Activated T-helper 1 cell treated with Interleukin-2 at 50 U/mL for 16 hours (primary cell): ENCODE data around the gene RC3H1.
"Not testable (repeated sequence)": the region's sequence is repeated elsewhere in the genome, so short reads cannot be mapped to it uniquely, and the experiment has no call there.

Source experiments
- DNase-seq: peaks from one replicate; pipeline ENCODE4 v3.0.0-alpha.2; 2020; ENCODE audit warnings: low read depth

Gene RC3H1, protein sequence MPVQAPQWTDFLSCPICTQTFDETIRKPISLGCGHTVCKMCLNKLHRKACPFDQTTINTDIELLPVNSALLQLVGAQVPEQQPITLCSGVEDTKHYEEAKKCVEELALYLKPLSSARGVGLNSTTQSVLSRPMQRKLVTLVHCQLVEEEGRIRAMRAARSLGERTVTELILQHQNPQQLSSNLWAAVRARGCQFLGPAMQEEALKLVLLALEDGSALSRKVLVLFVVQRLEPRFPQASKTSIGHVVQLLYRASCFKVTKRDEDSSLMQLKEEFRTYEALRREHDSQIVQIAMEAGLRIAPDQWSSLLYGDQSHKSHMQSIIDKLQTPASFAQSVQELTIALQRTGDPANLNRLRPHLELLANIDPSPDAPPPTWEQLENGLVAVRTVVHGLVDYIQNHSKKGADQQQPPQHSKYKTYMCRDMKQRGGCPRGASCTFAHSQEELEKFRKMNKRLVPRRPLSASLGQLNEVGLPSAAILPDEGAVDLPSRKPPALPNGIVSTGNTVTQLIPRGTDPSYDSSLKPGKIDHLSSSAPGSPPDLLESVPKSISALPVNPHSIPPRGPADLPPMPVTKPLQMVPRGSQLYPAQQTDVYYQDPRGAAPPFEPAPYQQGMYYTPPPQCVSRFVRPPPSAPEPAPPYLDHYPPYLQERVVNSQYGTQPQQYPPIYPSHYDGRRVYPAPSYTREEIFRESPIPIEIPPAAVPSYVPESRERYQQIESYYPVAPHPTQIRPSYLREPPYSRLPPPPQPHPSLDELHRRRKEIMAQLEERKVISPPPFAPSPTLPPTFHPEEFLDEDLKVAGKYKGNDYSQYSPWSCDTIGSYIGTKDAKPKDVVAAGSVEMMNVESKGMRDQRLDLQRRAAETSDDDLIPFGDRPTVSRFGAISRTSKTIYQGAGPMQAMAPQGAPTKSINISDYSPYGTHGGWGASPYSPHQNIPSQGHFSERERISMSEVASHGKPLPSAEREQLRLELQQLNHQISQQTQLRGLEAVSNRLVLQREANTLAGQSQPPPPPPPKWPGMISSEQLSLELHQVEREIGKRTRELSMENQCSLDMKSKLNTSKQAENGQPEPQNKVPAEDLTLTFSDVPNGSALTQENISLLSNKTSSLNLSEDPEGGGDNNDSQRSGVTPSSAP

DNA sequence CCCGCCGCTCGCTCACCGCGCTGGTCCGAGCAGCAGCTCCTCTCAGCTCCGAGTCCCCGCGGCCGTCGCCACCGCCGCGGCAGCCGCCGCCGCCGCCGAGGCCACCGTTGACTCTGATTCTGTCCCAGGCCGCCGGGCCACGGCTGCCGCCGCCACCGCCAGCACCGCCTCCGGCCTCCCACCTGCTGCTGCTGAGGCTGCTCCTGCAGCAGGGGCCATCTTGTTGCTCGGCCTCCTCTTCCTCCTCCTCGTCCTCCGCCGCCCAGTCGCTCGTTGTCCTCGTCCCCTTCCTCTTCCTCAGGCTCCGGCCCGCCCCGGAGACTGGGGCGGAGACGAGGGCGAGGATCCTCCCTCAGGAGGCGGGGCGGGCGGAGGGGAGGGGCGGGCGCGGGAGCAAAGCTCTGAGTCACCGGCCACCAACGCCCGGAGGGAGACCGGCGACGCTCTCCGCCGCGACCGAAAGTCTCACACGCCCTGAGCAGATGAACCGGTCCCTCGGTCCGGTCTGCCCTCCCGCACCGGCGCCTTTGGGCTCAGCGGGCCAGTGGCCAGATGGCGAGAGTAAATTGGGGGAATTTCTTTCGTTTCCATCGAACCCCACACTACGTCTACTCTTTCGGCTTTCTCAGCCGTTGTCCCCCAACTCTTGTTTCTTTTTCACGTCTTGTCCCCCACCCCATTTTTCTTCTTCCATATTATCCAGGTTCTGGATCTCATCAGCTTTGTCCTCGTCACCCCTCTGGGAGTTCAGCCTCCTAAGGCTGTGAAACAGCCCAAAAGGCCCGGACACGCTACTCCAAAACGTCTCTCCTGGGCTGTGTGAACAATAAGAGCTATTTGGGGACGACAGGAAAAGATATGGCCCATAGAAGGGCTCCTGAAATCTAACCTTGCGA is at the start of gene RC3H1:
Gene RC3H1 (minus strand): TSS at position 278 of the 896 bp plus-strand sequence. CDS start 29,372 bp downstream, outside the sequence.
- peak; percentile 85 for DNase-seq

DNA sequence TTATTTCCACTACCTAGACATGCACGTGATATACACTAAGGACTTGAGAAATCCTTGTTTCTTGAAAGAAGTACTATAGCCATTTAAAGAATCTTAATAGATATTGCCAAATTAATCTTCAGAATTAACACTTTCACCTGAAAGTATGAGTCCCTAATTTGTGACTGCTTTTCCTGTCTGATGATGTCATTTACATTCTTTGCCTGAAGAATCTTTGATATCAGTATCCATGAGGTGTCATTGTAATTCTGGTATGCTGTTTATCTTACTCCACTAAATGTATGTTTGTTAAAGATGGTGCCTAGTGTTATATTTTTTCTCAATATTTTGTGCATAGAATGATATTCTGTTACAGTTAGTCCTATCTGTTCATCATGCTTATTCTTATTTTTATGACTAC is 48.5 kb upstream of the RC3H1 start:
- DNase-seq: no peak

DNA sequence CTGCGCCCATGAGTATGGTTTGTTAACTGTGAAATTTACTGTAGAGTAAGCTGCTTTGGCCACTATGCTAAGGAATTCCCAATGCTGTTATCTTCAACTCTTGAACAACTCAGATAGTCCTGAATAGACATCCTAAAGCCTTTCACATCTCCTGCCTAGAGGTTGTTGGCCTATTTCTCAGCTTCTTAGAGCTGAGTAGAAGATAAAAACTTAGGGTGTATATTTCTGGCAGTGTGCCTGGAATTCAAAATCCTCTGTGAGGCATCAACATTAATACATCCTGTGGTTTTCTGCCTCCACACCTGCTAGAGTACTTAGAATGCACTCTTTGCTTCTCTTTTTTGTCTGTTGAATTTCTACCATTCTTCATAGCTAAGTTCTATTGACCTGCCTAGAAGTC is 45.8 kb upstream of the RC3H1 start:
- DNase-seq: no peak

DNA sequence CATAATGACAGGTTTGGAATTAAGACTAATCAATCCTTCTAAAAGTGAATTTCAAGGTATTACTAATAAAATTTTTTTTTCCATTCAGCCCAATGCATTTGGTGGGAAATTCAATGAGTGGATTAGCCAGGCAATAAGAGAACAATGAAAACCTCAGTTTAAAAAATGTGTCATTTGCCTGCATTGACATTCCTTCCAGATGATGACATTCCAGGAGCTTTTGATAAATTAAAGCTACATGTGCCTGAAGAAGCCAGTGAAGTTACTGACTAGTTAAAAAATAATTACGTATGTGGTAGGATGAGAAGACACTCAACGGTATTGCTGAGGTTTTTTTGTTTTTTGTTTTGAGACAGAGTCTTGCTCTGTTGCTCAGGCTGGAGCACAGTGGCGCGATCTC is 37.9 kb upstream of the RC3H1 start:
- DNase-seq: no peak

DNA sequence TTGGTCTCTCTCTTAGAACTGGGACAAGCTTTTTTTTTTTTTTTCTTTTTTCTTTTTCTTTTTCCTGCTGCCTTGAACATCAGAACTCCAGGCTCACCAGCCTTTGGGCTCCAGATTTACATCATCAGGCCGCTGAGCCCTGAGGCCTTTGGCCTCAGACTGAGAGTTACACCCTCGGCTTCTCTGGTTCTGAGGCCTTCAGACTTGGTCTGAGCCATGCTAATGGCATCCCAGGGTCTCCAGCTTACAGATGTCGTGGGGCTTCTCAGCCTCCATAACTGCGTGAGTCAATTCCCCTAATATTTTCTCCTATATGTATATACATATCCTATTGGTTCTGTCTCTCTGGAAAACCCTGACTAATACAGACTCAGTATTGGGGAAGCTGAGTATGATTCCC is 36.5 kb upstream of the RC3H1 start:
- no peak for DNase-seq

DNA sequence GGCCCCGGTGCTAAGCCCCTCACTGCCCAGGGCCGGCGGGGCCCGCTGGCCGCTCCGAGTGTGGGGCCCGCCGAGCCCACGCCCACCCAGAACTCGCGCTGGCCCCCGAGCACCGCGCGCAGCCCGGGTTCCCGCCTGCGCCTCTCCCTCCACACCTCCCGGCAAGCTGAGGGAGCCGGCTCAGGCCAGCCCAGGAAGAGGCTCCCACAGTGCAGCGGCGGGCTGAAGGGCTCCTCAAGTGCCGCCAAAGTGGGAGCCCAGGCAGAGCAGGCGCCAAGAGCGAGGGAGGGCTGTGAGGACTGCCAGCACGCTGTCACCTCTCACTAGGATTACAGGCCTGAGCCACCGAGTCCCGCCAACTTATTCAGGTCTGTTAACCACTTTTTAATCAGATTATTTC is 34.5 kb upstream of the RC3H1 start:
- DNase-seq: not testable (repeated sequence)

DNA sequence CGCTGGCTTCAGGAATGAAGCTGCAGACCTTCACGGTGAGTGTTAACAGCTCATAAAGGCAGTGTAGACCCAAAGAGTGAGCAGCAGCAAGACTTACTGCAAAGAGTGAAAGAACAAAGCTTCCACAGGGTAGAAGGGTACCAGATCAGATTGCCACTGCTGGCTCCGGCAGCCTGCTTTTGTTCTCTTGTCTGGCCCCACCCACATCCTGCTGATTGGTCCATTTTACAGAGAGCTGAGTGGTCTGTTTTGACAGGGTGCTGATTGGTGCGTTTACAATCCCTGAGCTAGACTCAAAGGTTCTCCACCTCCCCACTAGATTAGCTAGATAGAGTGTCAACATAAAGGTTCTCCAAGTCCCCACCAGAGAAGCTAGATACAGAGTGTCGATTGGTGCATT is 33.6 kb upstream of the RC3H1 start:
- DNase-seq: not testable (repeated sequence)

DNA sequence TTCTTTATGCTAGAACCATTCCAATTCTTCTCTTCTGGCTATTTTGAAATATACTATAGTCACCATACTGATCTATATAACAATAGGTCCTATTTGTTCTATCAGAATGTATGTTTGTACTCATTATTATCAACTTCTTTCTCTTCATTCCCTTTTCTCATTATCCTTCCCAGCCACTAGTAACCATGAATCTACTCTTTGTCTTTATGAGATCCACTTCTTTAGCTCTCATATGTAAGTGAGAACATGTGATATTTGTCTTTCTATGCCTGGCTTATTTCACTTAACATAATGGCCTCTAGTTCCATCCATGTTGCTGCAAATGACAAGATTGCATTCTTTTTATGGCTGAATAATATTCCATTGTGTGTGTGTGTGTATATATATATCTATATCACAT is 31.7 kb upstream of the RC3H1 start:
- no peak for DNase-seq

DNA sequence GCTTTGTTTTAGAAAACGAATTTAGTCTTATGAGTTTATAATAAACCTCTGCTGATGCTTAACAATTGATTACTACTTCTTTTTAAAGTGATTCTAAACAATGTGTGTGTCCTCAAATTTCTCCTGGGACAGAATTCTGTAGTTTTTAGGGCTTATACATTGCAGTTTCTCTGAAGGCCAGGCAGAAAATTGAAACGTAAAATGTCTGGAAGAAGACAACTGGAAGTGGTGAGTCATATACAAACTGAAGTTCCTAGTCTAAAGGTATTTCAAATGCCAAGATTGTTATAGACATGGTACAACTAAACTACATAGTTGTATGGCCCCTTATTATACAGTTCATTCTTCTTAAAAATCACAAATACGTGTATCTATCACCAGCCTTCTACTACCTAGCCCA is 30.5 kb upstream of the RC3H1 start:
- no peak for DNase-seq

DNA sequence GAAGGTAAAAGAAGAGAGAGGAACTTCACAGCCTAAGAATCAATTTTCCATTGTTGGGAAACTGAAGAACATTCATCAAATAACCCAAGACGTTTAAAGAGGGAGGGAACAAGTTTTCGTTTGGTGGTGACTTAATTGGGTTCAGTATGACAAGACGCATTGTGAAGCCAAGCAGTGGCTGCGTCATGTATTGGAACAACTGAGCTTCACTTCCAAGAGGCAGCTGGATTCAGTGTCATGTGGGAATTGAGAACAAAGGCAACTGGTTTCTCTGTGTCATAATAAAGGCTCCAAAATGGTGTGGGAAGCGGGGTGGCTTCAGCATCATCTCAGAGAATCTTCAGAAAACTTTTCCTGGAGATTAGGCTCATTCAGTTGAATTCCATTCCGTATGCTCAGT is 29.8 kb upstream of the RC3H1 start:
- no peak for DNase-seq

DNA sequence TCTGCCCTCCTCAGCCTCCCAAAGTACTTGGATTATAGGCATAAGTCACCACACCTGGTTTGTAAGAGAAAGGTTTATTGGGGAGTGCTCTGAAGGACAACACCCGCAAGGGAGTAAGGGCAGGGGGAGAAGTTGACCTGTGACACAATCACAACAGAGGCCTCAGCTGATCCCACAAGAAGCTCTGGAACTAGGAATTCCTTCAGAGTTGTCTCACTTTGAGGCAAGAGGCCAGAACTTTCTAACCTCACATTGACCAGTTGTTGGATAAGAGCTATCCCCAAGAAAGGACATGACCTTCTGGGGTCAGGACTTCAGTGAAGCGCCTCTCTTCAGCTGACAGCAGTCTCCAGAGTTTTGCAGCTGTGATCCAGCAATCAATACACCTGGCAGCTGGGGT is 27.4 kb upstream of the RC3H1 start:
- no peak for DNase-seq

DNA sequence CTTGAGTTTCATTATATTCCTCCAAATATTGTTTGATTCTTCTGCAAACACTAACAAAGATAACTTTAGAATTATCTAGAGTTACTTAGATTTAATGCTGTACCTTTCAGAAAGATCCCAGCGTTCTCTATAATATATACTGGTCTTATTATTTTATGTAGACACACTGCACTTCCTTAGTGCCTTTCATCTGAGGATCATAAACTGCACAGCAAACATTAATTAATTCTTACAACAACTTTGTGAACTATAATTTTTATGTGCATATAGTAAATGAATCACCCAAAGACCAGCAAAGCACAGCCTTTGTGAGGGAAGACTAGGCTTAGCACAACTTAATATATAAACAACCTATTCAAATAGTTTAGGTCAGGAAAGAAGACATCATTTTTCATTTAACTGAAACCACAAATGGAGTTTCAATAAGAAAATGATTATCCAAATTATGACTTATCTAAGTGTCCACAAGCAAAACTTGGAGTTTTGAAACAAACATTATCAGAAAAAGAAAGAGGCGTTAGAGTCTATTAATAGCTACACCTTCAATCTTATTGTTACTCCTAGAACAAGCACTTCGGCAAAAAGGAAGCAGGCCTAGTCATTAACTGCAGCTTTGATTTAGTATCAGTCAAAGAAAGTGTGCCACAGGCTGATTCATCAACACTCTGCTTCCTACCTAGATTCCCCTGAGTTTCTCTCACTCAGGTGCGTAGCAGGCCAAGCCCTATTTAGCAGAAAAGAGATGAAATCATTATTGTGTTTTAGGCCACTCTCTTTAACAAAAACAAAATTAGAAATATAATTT is 22.5 kb upstream of the RC3H1 start:
- no peak for DNase-seq

DNA sequence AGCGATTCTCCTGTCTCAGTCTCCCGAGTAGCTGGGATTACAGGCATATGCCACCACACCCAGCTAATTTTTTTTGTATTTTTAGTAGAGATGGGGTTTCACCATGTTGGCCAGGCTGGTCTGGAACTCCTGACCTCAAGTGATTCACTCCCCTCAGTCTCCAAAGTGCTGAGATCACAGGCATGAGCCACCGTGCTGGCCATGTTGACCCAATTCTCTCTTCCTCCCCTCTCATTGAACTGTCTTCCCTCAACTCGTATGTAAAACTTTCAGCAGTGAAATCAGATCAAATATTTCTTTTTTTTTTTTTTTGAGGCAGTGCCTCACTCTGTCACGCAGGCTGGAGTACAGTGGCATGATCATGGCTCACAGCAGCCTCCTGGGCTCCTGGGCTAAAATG is 20.4 kb upstream of the RC3H1 start:
- not testable (repeated sequence) for DNase-seq

DNA sequence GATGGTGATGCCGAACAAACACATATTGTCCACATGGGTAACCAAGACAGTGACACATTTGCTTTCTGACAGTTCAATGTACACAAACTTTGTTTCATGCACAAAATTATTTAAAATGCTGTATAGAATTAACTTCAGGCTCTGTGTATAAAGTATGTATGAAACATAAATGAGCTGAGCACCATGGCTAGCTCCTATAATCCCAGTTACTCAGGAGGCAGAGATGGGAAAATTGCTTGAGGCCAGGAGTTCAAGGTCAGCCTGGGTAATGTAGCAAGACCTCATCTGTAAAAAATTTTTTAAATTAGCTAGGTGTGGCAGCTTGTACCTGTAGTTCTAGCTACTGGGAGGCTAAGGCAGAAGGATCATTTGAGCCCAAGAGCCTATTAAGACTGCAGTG is 19.2 kb upstream of the RC3H1 start:
- DNase-seq: no peak

DNA sequence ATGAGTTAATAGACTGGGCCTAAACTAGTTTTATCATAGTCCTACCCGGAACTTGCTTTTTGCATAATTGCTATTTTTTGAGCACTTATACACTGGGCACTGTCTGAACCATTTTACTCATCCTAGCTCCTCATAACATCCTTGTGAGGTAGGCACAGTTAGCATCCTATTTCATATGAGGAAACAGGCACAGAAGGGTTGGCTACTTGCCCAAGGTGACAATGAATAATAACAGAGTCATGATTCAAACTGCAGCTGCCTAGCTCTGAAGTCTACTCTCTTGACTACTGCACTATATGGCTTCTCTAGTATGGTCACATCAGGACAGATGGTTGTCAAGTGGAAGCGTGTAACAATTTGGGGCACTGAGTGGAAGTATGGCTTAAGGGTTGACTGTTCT is 18.2 kb upstream of the RC3H1 start:
- DNase-seq: no peak

DNA sequence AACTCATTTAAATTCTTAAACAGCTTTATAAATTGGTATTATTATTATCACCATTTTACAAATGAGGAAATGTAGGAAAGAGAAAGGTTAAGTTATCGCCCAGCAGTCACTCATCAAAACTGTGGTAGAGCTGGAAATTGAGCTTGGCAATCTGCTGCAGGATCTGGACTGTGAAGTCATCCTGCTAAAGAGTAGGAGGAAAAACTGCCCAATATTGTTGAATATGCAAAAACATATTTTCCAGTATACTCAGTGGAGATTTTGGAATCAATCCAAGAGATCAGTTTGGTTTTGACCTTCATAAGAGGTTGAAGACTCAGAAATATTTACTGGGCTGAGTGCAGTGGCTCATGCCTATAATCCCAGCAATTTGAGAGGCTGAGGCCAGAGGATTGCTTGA is 16.9 kb upstream of the RC3H1 start:
- DNase-seq: no peak

DNA sequence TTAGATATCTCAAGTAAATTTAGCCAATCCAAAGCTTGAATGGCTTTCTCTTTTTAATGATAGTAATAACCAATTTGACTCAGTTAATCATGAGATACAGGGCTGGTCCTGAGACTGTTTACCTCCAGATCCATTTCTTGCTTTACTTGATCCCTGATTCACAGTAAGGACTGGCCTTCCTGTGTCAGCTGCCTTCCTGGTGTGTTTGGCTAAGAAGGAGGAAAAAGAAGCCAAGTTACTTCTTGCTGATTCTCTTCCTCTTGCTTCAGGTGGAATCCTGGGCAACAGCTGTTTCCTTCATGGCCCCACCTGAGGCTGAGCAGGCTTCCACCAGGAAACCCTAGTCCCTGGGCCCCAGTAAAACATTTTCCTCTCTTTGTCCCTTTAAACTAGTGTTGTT is 14.6 kb upstream of the RC3H1 start:
- DNase-seq: no peak

DNA sequence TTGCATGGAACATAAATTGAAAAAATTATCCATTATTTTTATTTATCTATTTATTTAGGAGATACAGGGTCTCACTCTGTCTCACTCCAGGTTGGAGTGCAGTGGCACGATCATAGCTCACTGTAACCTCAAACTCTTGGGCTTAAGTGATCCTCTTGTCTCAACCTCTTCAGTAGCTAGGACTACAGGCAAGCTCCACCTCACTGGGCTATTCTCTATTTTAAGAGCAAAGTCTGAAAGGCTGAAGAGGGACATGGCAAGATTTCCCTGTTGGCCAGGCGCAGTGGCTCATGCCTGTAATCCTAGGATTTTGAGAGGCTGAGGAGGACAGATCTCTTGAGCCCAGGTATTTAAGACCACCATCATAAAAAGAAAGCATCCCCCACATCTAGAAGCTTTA is 14.0 kb upstream of the RC3H1 start:
- DNase-seq: no peak

DNA sequence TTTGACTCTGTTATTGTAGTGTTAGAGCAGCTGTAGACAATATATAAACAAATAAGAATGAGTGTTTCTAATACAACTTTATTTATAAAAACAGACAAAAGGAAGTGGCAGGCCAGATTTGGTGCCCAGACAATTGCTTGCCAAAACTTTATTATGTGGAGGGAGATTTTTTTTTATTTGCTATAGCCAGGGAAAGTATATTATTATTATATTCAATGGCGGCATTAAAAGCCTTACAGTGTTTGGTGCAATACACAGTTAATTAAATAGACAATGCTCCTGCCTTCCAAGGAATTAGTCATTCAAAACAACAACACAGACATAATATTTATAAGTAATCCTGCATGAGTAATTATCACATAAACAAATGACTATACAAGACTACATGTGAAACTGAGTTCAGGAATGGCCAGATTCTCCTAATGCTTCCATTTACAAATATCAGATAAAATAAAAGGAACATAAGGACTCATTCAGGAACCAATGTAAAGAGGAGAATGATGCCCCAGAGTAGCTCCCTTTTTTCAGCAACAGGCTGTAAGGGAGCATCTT is 10.6 kb upstream of the RC3H1 start:
- DNase-seq: no peak

DNA sequence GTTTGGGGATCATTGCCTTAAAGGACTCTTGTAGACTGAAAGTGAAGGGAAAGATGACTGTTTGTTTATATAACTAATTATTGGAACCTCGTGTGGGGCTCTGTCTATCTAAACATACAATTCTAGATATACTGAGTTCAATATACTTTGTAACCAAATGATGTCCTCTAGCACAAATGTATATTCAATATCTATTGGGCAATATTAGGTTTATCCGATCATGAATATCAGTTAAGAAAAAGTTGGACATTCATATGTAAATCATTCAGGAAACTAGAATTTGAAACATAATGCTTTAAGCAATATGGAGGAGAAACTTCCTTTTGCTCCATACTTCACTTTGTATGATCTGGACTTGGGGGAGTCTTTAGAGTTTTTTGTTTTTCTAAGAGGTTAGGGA is 8.9 kb upstream of the RC3H1 start:
- no peak for DNase-seq

DNA sequence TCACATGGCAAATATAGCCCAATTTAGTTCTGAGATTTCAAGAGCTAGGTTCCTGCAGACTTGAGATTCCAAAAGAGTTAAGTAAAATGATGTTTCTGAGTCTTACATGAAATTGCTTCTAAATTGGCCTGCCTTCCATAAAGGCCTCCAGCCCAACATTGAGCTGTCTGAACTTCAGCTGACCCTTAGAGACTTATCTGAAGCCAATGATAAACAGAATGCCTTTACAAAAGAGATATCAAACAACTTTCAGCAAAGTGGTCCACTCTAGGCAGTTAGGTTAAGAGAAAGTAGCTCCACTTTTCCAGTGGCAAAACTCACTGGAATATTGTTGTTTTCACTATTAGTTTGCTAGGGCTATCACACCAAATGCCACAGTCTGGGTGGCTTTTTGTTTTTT is 6.3 kb upstream of the RC3H1 start:
- no peak for DNase-seq
